ENCODE measurements around the gene KCNJ18.
"Not testable (repeated sequence)": the region's sequence is repeated elsewhere in the genome, so short reads cannot be mapped to it uniquely, and the experiment has no call there.

The KCNJ18 gene

DNA sequence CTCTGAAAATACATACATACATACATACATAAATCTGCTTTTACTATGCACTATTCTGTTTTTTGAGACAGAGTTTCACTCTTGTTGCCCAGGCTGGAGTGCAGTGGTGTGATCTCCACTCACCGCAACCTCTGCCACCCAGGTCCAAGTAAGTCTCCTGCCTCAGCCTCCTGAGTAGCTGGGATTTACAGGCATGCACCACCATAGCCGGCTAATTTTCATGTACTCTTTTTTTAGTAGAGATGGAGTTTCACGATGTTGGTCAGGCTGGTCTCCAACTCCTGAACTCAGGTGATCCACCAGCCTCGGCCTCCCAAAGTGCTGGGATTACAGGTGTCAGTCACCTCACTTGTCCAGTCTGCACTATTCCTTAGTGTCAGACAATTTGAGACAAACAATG lies 20.5 kb upstream of the KCNJ18 start:
- not testable (repeated sequence) for DNase-seq

GRCh38 chr17:21673451-21674241 lies 18.7 kb upstream of the KCNJ18 start:
- not testable (repeated sequence) for DNase-seq

GRCh38 chr17:21674242-21674731 lies 18.0 kb upstream of the KCNJ18 start:
- DNase-seq, result no peak

DNA sequence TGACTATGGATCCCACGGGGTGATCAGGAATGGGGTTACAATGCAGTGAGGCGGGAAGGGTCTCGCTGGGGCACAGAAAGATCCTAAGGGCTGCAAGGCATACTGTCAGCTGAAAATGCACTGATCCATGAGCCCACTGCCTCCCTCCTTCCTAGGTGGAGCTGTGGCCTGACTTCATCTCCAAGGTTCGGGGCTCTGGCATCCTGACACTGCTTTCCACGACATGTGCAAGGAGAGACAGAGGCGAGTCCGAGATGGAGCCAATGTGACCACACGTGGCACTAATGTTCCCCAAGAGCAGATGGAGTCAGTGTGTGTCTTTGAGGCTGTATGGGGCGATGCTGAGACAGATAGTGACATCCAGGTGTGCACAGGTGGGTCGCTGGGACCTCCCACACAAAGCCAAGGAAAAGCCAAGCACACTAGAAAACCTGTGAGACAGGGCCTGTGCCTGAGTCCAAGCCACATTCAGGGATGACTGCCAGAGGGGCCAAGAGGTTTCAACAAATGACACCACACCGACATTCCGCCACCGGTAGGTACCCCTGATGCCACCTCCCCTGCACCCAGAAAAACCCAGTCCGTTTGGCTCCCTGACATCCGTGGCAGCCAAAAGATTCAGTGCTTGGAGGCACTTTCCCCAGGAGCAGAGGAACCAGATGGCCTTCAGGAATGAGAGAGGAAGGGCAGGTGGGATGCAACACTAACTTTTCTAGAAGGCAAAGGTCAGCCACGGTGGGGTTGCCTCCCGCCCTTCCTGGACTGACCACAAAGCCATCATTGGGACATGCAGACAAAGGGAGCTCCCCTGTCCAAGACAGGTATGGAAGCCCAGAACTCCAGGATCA lies 17.2 kb upstream of the KCNJ18 start:
- DNase-seq, result not testable (repeated sequence)

- not testable (repeated sequence) for DNase-seq
Measured at GRCh38 chr17:21675739-21676130, 16.6 kb upstream of the KCNJ18 start.

- DNase-seq, result no peak
Measured at GRCh38 chr17:21676281-21677111, 15.8 kb upstream of the KCNJ18 start.

GRCh38 chr17:21677126-21677910 lies 15.0 kb upstream of the KCNJ18 start:
- no peak for DNase-seq

DNA sequence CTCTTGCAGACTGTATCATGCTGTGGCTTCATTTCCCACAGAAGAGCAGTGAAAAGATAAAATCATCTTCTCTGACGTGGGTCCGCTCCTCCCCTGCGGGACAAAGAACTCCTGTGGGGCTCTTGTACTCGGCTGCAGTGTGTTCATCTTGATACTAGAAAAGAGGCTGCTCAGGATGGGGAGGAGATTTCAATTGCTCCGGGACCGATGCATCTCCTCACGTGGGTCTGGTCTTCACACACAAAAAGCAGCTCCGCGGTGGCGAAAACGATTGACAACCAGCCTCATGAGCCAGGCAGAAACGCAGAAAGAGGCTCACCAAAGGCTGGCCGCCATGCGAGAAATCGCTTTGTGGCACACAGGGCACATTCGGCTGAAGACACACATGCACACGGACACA lies 14.4 kb upstream of the KCNJ18 start:
- no peak for DNase-seq

DNA sequence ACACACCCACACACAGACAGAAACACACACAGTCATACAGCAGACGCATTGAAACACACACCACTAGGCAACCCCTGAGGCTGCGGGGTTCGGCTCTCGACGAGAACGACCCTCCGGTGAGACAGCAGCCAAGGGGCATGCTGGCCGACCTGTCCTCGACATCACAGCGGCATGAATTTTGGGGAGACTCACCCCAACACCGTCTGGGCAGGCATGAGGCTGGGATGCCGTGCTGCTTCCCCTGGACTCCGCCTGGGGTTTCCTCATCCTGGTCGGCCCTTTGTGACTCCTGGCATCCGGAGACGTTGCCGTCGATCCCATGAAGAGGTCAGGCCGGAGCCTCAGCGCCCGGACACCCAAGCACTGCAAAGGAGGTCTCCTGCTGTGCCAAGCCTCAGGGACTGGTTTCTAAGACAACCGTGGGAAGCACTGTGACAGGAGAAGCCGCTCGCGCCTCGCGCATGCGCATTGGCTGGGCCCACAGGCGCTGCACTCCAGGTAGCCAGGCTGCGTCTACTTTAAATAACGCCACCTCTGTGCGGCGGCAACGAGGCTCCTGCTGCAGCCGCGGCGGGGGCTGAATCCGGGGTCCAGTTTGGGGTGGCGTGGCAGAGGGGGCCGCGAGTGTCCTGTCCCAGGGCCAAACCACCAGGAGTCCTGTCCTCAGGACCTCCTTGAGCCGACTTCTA lies 13.8 kb upstream of the KCNJ18 start:
- DNase-seq, result no peak

GRCh38 chr17:21679256-21680146 lies 12.8 kb upstream of the KCNJ18 start:
- DNase-seq, result no peak

- no peak for DNase-seq
Measured at GRCh38 chr17:21680366-21680765, 12.0 kb upstream of the KCNJ18 start.

- not testable (repeated sequence) for DNase-seq
Measured at GRCh38 chr17:21680850-21681351, 11.4 kb upstream of the KCNJ18 start.

GRCh38 chr17:21681576-21681975 lies 10.7 kb upstream of the KCNJ18 start:
- DNase-seq, result not testable (repeated sequence)

DNA sequence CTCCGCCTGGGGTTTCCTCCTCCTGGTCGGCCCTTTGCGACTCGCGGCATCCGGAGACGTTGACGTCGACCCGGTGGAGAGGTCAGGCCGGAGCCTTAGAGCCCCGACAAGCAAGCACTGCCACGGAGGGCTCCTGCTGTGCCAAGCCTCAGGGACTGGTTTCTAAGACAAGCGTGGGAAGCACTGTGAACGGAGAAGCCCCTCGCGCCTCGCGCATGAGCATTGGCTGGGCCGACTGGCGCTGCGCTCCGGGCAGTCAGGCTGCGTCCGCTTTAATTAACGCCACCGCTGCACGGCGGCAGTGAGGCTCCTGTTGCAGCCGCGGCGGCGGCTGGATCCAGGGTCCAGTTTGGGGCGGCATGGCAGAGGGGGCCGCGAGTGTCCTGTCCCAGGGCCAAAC lies 10.2 kb upstream of the KCNJ18 start:
- DNase-seq, result not testable (repeated sequence)

DNA sequence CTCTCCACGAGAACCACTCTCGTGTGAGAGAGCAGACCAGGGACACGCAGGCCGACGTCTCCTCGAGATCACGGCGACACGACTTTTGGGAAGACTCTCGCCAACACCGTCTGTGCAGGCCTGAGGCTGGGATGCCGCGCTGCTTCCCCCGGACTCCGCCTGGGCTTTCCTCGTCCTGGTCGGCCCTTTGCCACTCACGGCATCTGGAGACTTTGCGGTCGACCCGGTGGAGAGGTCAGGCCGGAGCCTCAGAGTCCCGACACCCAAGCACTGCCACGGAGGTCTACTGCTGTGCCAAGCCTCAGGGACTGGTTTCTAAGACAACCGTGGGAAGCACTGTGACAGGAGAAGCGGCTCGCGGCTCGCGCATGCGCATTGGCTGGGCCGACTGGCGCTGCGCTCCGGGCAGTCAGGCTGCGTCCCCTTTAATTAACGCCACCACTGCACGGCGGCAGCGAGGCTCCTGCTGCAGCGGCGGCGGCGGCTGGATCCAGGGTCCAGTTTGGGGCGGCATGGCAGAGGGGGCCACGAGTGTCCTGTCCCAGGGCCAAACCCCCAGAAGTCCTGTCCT lies 9.1 kb upstream of the KCNJ18 start:
- not testable (repeated sequence) for DNase-seq

- DNase-seq, result not testable (repeated sequence)
Measured at GRCh38 chr17:21683897-21684296, 8.4 kb upstream of the KCNJ18 start.

DNA sequence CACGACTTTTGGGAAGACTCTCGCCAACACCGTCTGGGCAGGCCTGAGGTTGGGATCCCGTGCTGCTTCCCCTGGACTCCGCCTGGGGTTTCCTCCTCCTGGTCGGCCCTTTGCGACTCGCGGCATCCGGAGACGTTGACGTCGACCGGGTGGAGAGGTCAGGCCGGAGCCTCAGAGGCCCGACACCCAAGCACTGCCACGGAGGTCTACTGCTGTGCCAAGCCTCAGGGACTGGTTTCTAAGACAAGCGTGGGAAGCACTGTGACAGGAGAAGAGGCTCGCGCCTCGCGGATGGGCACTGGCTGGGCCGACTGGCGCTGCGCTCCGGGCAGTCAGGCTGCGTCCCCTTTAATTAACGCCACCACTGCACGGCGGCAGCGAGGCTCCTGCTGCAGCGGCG lies 7.9 kb upstream of the KCNJ18 start:
- DNase-seq, result not testable (repeated sequence)

DNA sequence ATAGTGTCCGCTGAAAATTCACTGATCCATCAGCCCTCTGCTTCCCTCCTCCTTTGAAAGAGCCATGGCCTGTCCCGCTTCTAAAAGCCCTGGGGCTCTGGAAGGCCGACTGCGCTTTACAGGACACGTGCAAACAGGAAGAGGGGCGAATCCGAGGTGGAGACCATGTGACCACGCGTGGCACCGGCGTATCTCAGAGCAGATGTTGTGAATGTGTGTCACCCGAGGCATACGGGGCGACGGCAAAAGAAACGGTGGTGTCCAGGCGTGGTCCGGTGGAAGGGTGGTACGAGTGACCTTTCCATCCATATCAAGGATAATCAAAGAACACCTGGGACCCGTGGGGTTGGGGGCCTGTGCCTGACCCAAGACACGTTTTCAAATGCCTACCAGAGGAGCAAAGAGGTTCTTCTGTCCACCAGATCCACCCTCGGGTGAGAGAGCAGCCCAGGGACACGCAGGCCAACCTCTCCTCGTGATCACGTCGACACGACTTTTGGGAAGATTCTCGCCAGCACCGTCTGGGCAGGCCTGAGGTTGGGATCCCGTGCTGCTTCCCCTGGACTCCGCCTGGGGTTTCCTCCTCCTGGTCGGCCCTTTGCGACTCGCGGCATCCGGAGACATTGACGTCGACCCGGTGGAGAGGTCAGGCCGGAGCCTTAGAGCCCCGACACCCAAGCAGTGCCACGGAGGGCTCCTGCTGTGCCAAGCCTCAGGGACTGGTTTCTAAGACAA lies 7.1 kb upstream of the KCNJ18 start:
- not testable (repeated sequence) for DNase-seq
